Dedifferentiated amniotic fluid mesenchymal stem cell (primary cell): ENCODE measurements around the gene TMEM156.

Experiments used
- DNase-seq: peaks from one replicate; pipeline ENCODE4 v3.0.0-alpha.2; 2016; ENCODE audit errors: extremely low spot score

The TMEM156 gene

GRCh38 chr4:39032218-39033085 lies at the start of gene TMEM156:
Gene TMEM156 (minus strand): TSS chr4:39032409. CDS start chr4:39032313, 96 bp downstream.
- DNase-seq, result no peak

GRCh38 chr4:39078829-39079228 lies 46.6 kb upstream of the TMEM156 start:
- DNase-seq, result no peak

- no peak for DNase-seq
Measured at GRCh38 chr4:39068907-39069306, 36.7 kb upstream of the TMEM156 start.

GRCh38 chr4:39067451-39067850 lies 35.2 kb upstream of the TMEM156 start:
- DNase-seq, result no peak

- DNase-seq, result no peak
Measured at GRCh38 chr4:39067031-39067430, 34.8 kb upstream of the TMEM156 start.

- no peak for DNase-seq
Measured at GRCh38 chr4:39066371-39066770, 34.2 kb upstream of the TMEM156 start.

- no peak for DNase-seq
Measured at GRCh38 chr4:39063430-39063829, 31.2 kb upstream of the TMEM156 start.

- DNase-seq, result no peak
Measured at GRCh38 chr4:39062770-39063097, 30.5 kb upstream of the TMEM156 start.

GRCh38 chr4:39062094-39062769 lies 30.0 kb upstream of the TMEM156 start, which contains the start of gene KLHL5:
Gene KLHL5 (plus strand): TSS chr4:39062232. CDS start chr4:39062653, 421 bp downstream.
- no peak for DNase-seq

- DNase-seq, result no peak
Measured at GRCh38 chr4:39061457-39061856, 29.2 kb upstream of the TMEM156 start.

GRCh38 chr4:39056023-39056422 lies 23.8 kb upstream of the TMEM156 start:
- DNase-seq, result no peak

- DNase-seq, result no peak
Measured at GRCh38 chr4:39054497-39054896, 22.3 kb upstream of the TMEM156 start.

GRCh38 chr4:39053983-39054382 lies 21.8 kb upstream of the TMEM156 start:
- DNase-seq, result no peak

- no peak for DNase-seq
Measured at GRCh38 chr4:39051492-39051891, 19.3 kb upstream of the TMEM156 start.

GRCh38 chr4:39050590-39050989 lies 18.4 kb upstream of the TMEM156 start:
- DNase-seq, result no peak

GRCh38 chr4:39048311-39048710 lies 16.1 kb upstream of the TMEM156 start:
- DNase-seq, result no peak

- DNase-seq, result no peak
Measured at GRCh38 chr4:39047681-39048080, 15.5 kb upstream of the TMEM156 start.

GRCh38 chr4:39046249-39046648 lies 14.0 kb upstream of the TMEM156 start:
- no peak for DNase-seq

GRCh38 chr4:39045827-39046221 lies 13.6 kb upstream of the TMEM156 start:
- no peak for DNase-seq

GRCh38 chr4:39044956-39045826 lies 13.0 kb upstream of the TMEM156 start:
- no peak for DNase-seq

- peak; percentile 68 for DNase-seq
Measured at GRCh38 chr4:39044364-39044955, 12.3 kb upstream of the TMEM156 start.

GRCh38 chr4:39043861-39044363 lies 11.7 kb upstream of the TMEM156 start:
- no peak for DNase-seq
